ENCODE measurements around the gene CZIB. TPM values are rescaled to one million over a fixed set of nuclear protein-coding genes. Genes with fewer than 3 reads are reported as not detected.

CZIB gene
- total RNA-seq, result 45.8 and 50.6 TPM in 2 replicates

DNA sequence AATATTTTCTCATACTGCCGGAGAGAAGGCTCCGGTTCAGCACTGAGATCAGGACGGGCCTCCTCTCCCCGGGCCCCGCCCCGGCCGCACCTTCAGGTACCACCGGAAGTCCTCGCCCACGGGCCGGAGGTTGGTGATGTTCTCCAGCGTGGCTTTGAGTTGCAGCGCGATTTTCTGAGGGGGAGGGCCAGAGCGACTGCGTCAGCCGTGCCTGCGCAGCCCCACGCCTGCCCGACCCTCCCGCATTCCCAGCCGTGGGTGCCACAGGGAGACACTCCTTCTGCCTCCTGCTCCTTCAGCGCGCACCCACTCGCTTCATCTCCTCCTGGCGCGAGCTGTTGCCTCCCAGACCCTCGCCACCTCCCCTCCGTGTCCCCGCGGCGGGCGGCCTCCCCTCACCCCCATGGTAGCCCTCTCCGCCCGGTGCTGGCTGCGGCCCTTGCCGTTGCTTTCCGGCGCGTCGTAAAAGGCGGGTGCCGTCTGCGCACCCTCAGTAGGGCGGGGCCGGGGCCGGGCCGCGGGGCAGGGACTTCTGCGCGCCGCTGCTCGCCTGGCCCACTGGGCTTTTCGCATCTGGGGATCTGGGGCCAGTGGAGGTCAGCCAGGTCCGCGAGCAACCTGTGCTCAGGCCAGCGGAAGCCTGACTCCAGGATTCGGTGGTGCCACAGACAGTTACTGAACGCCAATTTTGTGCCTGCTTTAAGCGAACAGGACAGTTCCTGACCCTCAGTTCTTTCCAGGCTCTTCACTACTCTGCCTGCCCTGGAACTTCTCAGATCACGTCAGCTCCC lies at the start of gene CZIB:
TSS of gene CZIB (minus strand) at position 464 of the 791 bp plus-strand sequence. CDS start at position 405, 59 bp downstream.
- DNase-seq (ENCODE audit: extremely low read depth, low read depth, low spot score), result no peak

DNA sequence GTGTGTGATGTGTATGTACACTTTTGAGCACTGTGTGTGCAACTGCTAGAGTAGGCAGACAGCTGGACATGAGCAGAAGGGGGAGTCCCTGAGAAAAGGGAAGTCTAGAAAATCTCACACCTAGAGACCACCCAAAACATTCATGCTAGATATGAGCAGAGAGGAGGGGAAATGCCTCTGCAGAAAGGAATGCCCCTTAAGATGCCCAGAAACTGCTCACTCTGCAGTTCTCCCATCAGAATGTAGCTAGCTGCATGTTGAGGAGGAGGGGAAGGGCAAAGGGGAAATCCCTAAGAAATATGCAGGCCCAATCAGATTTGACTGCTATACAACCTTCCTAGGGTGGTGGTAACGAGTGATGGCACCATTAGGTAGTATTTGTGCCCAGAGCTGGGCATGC lies 49.7 kb upstream of the CZIB start:
- no peak for DNase-seq (ENCODE audit: extremely low read depth, low read depth, low spot score)

DNA sequence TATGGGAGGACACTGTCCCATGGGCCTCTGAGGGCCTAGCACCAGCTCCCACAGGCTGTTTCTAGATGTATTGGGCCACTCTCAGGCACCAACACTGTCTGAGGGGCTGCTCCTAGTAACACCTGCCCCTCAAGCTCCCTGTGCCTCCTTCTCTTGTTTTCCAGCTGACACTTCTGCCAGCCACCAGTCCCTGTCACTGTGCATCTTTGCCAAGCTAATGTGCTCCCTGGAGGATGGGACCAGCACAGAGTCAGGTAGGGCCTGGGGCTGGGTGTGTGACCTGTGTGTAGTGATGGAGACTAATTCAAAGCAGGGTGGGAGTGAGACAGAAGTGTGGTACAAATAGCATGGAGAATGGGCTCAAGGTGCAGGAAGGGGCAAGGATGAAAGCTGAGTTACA lies 47.3 kb upstream of the CZIB start:
- no peak for DNase-seq (ENCODE audit: extremely low read depth, low read depth, low spot score)

DNA sequence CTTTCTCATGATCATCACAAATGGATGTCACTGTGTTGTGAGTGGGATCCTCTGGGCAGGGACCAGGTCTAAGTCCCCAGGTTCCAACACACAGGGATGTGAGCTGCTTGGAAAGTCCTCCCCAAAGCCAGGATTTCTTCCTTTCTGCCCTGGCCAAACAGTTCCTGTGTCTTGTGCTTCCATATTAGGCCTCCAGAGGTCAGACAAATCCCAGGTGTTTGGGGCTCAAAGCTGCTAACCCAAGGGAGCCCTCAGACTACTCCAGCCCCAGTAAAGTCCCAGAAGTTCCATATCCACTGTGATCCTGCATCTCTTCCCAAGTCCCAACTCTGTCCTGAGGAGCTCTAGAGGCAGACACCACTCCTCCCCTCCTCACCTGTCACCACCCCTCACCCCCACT lies 45.6 kb upstream of the CZIB start:
- DNase-seq (ENCODE audit: extremely low read depth, low read depth, low spot score), result no peak

DNA sequence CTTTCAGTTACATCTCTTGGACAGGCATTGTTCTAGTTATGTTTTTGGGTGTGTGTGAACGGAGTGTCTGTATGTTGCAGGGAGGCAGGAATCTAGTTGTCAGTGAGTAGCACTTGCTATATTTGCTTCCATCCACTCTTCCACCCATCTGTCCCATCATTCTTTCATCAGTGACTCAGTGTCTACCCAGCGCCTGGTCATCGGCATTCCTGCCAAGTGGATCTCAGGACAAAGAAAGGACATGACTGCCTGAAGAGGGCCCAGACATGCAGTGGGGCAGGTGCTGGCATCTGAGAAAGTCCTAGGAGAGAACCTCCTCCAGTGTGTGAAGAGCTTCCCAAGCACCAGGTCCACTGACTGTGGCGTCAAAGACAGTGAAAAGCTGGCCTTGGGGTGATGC lies 45.1 kb upstream of the CZIB start:
- no peak for DNase-seq (ENCODE audit: extremely low read depth, low read depth, low spot score)

DNA sequence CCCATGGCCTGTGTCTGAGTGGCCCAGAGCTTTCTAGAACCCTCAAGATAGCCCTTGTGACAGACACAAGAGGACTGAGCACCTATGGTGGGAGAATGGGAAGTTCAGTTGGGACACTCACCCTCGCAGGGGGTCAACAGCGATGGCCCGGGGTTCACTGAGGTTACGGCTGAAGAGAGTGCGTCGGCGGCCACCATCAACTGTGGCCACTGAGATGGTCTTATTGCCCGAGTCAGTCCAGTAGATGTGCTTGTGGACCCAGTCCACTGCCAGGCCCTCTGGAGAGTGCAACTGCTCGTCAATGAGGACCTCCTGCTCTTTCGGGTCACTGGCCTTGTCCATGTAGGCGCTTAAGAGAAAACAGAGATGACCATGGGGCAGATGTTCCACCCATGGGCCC lies 43.6 kb upstream of the CZIB start:
- DNase-seq (ENCODE audit: extremely low read depth, low read depth, low spot score), result no peak

DNA sequence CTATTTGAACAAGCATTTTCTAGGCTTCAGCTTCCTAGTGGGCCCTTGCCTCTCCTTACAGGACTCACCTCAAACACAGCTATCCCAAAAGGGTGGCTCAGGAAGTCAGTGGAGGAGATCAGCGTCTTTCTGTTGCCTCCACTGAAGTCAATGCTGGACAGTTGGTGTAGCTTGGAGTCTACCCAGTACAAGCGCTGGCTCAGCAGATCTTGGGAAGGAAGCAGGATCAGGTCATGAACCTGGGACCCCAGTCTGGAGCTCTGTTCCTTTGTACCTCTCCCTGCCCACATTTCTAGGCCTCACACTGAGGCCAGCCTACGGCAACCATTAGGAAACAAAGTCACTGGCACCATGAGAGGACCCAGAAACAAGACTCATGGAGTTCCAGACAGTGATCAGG lies 41.6 kb upstream of the CZIB start:
- DNase-seq (ENCODE audit: extremely low read depth, low read depth, low spot score), result no peak

DNA sequence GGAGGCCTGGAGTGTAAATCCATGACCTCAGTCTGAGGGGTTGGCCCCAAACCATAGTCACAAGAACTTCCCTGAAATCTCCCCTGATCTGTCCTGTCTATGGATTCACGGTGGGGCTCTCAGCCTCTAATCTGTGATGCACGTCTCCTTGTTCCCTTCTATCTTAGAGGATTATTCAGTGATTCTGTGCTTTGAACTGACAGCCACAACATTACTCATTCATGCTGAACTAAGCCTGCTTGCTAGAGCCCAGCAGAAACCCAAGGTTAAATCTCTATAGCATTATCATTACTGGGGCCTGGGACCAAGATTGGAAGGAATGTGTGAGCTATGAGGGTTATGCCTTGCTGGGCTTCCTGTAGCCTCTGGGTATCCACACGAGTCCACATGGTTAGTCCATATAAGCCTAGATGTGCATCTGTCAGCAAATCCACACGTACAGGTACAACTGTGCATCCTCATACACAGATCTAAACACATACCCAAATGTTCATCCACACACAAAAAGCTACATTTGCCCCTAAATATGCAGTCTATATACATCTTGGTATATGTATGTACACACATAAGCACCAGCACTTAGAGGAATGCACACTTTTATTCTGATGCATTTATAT lies 40.3 kb upstream of the CZIB start:
- no peak for DNase-seq (ENCODE audit: extremely low read depth, low read depth, low spot score)

DNA sequence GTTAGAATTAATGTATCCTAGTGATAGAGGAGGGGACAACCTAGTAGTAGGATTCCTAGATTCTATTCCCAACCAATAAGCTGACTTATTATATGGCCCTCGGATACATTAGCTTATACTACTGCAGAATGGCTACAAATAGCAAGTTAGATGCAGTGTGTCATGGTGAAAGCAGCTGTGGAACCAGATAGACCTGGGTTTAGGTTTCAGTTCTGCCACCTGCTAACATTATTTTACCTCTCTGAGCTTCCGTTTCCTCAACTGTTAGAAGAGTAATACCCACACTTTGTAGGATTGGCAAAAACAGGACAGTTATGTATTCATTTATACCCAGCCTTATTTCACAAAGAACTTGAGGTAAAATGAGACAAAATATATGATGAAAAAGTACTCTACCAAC lies 39.5 kb upstream of the CZIB start:
- DNase-seq (ENCODE audit: extremely low read depth, low read depth, low spot score), result no peak

DNA sequence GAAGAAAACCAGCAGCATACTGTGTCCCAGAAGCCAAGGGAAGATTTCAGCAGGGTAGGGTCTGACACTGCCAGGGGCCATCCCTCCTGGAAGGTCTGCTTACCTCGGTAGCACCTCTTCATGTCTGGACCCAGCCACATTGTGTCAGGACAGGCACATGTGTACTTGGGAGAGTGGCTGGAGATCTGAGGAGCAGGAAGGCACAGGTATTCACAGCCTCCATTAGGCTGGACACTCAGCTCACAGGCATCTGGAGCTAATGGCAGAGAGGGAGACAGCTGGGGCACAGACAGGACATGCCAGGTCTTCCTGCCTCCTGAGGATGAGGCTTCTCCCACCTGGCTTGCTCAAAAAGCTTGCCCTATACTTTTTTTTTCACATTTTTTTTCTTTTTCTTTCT lies 37.8 kb upstream of the CZIB start:
- no peak for DNase-seq (ENCODE audit: extremely low read depth, low read depth, low spot score)

DNA sequence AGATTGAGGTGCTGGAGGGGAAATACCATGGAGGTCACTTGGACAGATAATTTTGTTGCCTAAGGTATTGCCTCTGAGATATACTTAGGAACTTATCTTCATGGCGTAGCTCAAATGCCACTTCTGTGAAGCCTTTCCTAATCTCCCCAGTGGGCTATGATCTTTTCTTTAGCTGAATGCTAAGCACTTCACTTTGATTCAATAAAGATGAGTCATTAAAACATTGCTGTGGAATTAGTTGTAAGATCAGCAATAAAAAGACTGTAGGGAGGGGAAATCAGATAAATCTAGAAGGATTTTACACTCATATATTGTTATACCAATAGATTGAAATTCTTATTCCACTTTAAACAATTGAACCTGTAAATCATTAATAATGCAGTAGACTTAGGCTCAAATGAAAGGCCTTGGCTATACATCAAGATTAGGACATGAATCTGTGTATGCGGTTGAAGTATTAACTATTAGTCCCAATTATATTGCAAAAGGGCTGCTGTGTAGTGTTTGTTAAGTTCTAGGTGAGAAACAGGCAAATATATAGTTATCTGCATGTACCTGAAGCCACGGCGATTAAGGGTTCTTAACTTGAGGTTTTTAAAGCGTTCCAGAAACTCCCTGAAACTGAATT lies 37.1 kb upstream of the CZIB start:
- DNase-seq (ENCODE audit: extremely low read depth, low read depth, low spot score), result no peak

DNA sequence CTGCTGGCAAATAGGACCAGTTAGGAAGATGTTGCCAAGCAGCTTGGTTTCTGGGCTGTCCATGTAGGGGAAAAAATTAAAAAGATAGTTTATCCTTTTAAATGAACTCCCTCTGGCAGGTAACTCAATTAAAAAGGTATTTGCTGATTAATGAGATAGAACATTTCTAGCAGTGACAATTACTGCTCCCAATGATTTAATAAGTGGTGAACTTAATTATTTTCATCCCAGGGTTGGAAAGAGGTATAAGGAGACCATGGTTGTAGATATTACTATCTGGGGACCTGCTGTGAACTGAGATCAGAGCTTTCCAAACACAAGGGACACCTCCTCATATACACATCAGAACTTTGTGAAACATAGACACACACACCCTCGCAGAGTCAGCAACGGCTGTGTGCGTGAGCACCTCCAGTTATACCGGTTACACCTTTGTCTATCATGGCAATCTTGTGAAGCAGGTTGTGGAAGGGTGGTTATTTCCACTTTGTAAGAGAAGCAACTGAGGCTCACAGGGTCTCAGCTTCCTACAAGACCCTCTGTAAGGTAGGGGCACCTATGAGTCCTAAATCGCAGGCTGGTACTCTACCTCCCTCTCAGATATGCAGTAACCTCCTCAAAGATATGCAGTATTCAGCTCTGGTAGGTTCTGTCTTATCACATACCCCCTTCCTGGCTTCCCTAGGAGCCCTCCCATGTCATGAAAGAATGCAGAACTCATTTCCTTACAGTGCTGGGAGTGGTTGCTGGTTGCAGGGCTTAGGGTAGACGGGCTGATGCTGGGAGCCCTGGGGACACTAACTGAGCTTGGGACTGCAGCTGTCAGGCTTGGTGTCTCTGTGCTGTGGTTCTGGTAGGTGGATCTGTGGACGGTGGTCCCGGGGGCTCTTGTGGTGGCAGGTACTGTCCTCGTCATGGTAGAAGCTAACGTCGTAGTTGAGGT lies 36.3 kb upstream of the CZIB start:
- DNase-seq (ENCODE audit: extremely low read depth, low read depth, low spot score), result no peak

DNA sequence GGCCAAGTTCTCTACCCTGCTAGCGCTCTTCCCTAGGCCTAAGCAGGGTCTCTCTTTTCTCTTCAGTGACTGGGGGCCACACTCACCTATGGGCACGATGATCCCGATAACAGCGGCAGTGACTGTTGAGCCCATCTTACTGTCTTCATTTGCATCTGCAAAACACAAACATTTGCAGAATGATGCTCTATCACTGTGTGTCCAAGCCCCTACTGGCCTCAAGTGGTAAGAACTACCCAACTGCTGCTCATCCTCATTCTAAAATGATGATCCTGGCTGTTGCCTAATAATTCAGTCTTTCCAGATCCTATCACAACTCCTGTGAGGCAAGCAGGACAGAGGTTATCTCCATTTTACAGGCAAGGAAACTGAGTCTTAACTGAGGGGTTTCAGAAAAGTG lies 34.6 kb upstream of the CZIB start:
- no peak for DNase-seq (ENCODE audit: extremely low read depth, low read depth, low spot score)

DNA sequence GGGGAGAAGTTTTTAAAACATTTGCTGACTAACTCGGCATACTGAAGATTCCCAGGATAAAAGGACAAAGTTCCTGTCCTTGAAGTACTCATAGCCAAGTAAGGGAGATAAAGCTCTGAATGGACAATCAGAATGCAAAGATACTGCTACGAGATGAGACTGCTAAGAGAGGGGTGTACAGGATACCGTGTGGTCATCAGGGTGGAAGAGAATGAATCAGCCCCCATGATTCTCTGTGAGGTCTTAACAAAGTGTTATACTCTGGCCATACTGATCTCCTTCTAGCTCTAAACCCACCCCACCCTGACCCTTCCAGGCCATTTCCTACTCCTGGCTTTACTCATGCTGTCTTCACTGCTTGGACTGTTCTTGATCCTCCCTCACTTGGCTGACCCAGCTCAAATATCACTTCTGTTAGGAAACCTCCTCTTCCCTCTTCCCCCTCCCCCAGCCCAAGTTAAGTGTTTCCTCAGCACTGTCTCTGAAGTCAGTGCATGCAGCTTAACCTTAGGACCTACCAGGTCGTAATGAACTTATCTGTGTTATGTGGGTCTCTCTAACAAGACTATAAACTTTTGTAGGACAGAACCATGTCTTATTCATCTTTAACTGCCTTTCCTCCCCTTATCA lies 33.7 kb upstream of the CZIB start:
- DNase-seq (ENCODE audit: extremely low read depth, low read depth, low spot score), result no peak

DNA sequence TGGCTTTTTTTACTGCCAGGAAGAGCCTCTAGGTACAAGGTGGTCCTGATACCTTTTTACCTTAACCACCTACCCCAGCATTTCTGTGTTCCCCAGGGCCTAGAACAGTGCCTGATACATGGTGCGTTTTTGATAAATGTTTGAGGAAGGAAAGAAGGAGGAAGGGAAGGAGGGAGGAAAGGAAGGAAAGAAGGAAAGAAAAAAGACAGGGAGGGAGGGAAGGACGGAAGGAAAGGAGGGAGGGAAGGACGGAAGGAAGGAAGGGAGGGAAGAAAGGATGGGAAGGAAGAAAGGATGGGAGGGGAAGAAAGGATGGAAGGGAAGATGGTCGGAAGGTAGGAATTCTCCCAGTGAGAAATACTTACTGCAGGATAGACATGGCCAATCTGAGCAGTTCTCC lies 29.9 kb upstream of the CZIB start:
- DNase-seq (ENCODE audit: extremely low read depth, low read depth, low spot score), result no peak

DNA sequence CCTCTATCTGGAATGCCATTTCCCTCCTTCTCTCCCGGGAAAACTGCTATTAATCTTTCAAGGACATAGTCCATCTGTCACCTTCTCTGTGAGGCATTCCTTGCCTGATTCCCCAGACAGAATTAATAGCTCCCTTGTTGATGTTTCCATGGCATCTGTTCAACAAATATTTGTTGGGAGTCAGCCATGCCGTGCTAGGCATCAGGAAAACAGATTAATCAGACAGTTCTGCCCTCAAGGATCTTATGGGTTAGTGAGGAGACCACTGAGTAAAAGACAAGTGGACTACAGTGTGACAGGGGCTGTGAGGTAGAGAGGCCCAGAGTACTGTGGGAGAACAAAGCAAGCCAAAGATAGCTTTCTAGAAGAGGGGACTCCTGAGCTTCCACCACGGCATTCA lies 29.3 kb upstream of the CZIB start:
- DNase-seq (ENCODE audit: extremely low read depth, low read depth, low spot score), result no peak

DNA sequence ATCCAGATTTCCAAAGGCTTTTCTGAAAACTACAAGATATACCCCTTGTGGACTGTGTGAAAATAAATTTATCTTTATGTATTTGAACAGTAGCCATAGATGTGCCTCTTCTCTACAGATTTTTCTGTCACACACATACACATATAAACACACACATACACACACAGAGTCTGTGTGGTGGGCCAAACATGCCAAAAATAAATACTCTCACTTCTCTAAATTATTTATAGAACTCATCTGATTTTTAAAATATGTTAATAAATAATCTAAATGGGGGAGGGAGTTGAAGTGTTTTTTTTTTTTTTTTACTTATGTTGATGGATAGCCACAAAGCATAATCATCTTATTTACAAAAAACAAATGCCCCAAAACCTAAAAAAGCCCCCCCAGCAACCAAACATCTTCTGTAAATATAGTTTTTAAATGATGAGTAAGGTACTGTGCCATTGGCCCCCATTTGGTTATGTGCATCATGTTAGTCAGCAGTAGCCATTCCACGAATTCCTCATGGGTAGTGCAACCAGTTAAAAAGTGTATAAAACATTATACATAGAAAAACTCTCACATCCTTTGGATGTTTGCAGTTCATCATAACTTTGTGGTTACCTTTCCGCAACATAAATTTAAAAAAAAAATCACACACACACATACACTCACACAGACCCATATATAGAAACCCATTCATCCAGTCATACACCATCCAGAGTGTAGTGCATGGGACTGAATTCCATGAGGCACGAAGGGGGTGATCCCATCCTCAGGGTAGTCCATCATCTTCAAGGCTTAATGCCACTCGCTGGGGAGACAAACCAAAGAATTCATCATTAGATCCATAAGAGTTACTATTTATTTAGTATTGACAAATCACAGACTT lies 26.1 kb upstream of the CZIB start:
- no peak for DNase-seq (ENCODE audit: extremely low read depth, low read depth, low spot score)

DNA sequence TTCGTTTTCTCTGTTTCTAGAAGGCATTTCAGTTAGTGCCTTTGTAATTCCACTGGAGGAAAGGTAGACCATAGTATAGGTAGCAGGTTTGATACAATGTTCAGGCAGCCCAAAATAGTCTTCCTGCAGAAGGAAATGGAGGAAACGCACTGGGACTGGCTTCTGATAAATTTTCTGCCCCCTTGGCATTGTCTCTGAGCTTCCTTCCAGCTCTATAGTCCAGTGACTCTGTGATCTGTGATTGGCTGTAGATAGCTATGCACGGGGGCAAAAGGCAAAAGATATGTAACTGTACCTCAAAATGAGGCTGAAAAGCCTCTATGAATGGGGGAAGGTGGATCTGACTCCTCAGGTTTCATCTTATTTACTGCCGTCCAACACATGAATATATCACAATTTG lies 23.7 kb upstream of the CZIB start:
- no peak for DNase-seq (ENCODE audit: extremely low read depth, low read depth, low spot score)

DNA sequence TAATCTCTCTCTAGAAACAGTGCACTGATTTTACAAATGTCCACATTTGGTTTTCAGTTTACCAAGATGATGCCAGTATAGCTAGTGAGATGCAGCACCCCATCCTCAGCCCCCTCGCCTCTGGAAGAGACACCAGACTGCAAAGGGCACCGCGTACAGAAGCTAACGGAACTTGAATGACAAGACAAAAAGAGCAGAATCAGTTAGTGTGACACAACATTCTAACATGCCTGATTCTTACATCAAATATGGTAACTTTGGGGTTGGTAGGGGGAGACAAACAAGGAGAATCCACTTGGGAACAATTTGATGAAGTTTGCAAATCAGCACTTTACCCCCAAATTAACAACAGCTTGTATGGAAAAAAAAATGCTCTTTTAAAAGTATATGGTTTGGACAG lies 21.9 kb upstream of the CZIB start:
- no peak for DNase-seq (ENCODE audit: extremely low read depth, low read depth, low spot score)

DNA sequence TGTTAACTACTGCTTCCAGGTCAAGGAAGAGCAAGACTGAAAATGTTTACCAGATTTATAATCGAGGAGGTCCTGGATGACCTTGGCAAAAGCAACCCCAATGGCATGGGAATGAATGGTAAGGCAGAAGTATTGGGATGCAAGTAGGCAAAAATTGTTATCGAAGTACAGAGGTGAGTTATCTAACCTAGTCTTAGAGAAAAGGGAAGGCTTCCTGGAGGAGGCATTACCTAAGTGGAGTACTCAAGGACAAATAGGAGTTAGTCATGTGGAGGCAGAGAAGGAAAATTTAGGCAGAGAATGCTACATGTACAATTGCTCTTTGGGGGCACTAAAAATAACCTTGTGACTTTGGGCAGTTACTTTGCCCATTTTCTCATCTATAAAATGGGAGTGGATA lies 21.4 kb upstream of the CZIB start:
- DNase-seq (ENCODE audit: extremely low read depth, low read depth, low spot score), result no peak

Data from glomerular endothelial cell (primary cell).